PFSK-1 (cell line): ENCODE measurements around the gene ROBO2.

Experiments used
- FOXP2 ChIP-seq: optimal IDR thresholded peaks from 2 replicates; pipeline ENCODE3; 2011; ENCODE audit warnings: borderline replicate concordance, control low read depth, inconsistent platforms; ENCODE audit not compliant: insufficient read depth; ENCODE audit errors: extremely low read length, extremely low read depth
- POLR2AphosphoS5 ChIP-seq: IDR thresholded peaks from 2 replicates; pipeline ENCODE4 v1.6.1; 2012; ENCODE audit warnings: low read depth, mild to moderate bottlenecking, control low read depth, low read length, moderate library complexity
- SIN3A ChIP-seq: IDR thresholded peaks from 2 replicates; pipeline ENCODE4 v1.6.1; 2012; ENCODE audit warnings: mild to moderate bottlenecking, low read length, moderate library complexity, borderline replicate concordance; ENCODE audit not compliant: insufficient read depth
- TAF1 ChIP-seq: IDR thresholded peaks from 2 replicates; pipeline ENCODE4 v1.6.1; 2012; ENCODE audit warnings: low read length, control low read depth, borderline replicate concordance; ENCODE audit not compliant: insufficient read depth
- TF ChIP-seq, protein P1 (sequence below), 2 experiments: IDR thresholded peaks; 2 replicates each; pipeline versions ENCODE4 v1.6.1 to v1.8.0; 2011 to 2012; ENCODE audit warnings: low read depth in 2 of 2, low read length in 2 of 2, control low read depth in 1 of 2, inconsistent platforms in 1 of 2, mild to moderate bottlenecking in 1 of 2, moderate library complexity in 1 of 2; ENCODE audit not compliant: insufficient read depth in 1 of 2

Gene ROBO2

DNA sequence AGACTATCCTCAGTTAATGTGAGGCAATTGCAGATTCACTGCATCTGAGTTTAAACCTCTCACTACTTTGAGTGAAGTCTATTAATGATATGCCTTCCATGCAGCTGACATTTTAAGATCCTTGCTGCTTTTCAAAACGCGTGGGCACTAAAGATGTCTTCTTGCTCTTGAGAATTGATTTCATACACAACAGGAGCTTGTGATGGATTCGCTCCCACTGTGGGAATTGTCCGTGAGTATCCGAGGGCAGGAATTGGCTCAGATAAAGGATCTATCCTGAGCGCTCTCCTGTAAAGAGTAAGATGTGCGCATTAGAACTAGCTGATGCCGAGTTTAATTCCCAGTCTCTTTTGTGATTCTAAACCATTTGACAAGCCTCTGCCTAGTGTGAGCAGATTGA is 167.9 kb downstream of the ROBO2 start:
- TF ChIP-seq FOXP2 (no peak), SIN3A (no peak), TAF1 (no peak), POLR2AphosphoS5 (no peak)
- TF ChIP-seq, protein P1, sequence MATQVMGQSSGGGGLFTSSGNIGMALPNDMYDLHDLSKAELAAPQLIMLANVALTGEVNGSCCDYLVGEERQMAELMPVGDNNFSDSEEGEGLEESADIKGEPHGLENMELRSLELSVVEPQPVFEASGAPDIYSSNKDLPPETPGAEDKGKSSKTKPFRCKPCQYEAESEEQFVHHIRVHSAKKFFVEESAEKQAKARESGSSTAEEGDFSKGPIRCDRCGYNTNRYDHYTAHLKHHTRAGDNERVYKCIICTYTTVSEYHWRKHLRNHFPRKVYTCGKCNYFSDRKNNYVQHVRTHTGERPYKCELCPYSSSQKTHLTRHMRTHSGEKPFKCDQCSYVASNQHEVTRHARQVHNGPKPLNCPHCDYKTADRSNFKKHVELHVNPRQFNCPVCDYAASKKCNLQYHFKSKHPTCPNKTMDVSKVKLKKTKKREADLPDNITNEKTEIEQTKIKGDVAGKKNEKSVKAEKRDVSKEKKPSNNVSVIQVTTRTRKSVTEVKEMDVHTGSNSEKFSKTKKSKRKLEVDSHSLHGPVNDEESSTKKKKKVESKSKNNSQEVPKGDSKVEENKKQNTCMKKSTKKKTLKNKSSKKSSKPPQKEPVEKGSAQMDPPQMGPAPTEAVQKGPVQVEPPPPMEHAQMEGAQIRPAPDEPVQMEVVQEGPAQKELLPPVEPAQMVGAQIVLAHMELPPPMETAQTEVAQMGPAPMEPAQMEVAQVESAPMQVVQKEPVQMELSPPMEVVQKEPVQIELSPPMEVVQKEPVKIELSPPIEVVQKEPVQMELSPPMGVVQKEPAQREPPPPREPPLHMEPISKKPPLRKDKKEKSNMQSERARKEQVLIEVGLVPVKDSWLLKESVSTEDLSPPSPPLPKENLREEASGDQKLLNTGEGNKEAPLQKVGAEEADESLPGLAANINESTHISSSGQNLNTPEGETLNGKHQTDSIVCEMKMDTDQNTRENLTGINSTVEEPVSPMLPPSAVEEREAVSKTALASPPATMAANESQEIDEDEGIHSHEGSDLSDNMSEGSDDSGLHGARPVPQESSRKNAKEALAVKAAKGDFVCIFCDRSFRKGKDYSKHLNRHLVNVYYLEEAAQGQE (IDR thresholded peaks at IDR 0.05; ENCODE audit: insufficient read depth in 1 of 2, low read depth in 2 of 2, low read length in 2 of 2) = no peak

DNA sequence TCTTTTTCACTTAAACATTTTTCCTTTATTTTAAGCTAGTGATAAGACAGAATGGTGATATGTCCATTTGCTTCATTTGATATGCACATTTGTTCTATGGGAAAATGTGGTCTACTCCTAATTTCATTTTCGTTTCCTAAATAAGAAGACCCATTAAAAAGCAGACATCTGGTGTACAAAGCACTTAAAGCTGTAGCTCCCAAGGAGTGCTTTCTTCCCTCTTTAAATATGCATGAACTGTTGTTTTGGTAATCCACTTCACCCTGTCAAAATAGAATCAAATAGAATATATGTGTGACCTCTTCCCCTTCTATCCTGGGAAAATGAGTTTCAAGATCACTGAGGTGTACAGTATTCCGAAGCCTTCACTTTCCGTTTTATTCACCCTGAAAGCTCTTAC is 182.8 kb downstream of the ROBO2 start:
- TF ChIP-seq TAF1 (no peak), FOXP2 (no peak), SIN3A (no peak)
- TF ChIP-seq, protein P1 (IDR thresholded peaks at IDR 0.05; ENCODE audit: insufficient read depth in 1 of 2, low read depth in 2 of 2, low read length in 2 of 2) = no peak

DNA sequence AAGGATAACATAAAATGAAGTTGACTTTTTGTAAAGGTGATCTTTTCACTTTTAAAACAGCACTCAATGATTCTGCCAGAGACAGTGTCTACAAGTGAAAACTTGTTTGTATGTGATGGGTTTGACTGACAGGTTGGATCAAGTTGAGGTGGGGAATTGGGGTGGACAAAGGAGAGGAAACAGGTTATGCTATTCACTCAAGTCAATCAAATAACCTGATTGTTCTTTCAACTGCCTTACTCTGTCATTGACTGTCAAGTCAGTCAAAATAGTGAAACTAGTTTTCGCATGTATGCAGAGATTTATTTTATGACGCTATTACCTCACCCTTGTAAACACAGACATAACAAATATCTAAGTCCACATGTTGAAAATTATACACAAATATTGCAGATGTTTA is 187.7 kb downstream of the ROBO2 start:
- no peak for TF ChIP-seq SIN3A
- TF ChIP-seq, protein P1 (IDR thresholded peaks at IDR 0.05; ENCODE audit: insufficient read depth in 1 of 2, low read depth in 2 of 2, low read length in 2 of 2) = no peak
- no peak for TF ChIP-seq POLR2AphosphoS5
- TF ChIP-seq TAF1 = no peak
- no peak for TF ChIP-seq FOXP2

DNA sequence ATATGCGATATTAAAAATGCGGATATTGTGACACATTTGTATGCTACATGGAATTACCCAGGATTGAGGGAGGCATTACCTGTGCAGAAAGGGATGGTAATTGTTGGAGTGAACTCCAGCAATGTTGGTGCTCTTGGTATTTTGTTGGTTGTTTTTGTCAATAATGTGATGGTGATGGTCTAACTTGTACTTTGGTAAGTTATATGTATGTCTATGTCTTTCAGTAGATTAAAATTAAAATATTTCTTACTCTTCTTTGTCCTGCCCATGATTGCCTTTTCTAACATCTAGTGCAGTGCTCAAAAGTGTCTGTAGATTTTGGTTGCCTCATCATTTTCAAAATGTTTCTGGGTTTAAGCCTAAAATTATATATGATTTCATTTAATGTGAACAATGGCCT is 192.7 kb downstream of the ROBO2 start:
- TF ChIP-seq TAF1 = no peak
- no peak for TF ChIP-seq FOXP2
- TF ChIP-seq, protein P1 (IDR thresholded peaks at IDR 0.05; ENCODE audit: insufficient read depth in 1 of 2, low read depth in 2 of 2, low read length in 2 of 2) = no peak
- no peak for TF ChIP-seq SIN3A
- no peak for TF ChIP-seq POLR2AphosphoS5

DNA sequence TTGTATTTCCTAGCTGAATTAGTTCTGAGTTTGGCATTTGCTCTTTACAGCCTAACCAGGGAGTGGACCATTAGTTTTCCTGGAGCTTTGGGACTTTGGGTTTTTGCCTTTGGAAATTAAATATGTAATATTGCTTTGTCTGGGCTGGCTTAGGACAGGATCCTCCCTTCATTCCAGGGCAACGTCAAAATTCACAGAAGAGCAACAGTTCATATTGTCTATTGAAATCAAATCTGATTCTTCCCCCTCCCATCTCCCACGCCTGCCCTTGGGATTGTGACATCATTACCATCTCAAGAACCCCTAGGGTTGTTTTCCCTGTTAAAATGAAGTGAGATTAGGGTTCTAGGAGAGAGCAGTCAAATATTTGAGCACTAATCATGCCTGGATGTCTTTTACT is 194.1 kb downstream of the ROBO2 start:
- TF ChIP-seq SIN3A = no peak
- no peak for TF ChIP-seq TAF1
- TF ChIP-seq FOXP2 = no peak
- TF ChIP-seq, protein P1 (IDR thresholded peaks at IDR 0.05; ENCODE audit: insufficient read depth in 1 of 2, low read depth in 2 of 2, low read length in 2 of 2) = no peak
- TF ChIP-seq POLR2AphosphoS5 = no peak
